Measurements from ENCODE around the gene GINS2.

GRCh38 chr16:85660843-85661739 is 27.7 kb downstream of the GINS2 start:
- TF ChIP-seq EZH2 (IDR thresholded peaks at IDR 0.05; ENCODE audit: borderline replicate concordance, low read depth, low read length, poor library complexity, severe bottlenecking) (no peak), CTCF (conservative IDR thresholded peaks at IDR 0.05; ENCODE audit: low read depth, low read length) (no peak)

Data from A673 (cell line).